Measurements from ENCODE around the gene KIAA2012.

DNA sequence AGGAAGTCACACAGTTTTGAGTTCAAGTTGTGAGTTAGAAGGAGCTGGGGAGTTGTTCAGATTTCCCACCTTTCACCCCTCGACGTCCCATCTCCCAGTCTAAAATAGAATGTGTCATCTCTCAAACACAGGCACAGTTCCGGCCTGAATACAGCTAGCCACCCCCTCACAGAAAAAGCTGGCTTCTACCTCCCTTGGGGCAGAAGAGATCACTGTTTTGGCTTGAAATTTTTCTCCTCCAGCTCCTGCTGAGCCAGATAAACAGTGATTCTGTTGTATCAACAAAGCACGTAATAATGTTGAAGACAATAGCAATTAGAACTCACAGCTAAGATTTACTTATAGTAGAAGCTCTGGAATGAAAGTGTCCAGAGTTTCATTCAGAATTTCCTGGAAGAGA, 74.7 kb downstream of the KIAA2012 start:
- TF ChIP-seq CEBPB (IDR thresholded peaks at IDR 0.05) (no peak), EP300 (IDR thresholded peaks at IDR 0.05; ENCODE audit: borderline replicate concordance) (no peak), CREB1 (IDR thresholded peaks at IDR 0.05; ENCODE audit: low read depth) (no peak)
